OCI-LY3 (cell line): ENCODE results near the gene SRPK1.

Experiments
- EZH2phosphoT487 ChIP-seq: fragments of 200-600 bp; shearing (Covaris generic); IDR thresholded peaks from 2 replicates; pipeline ENCODE4 v1.6.1; 2018; ENCODE audit warnings: antibody characterized with exemption, mixed run types, low read depth
- TF ChIP-seq, protein P1 (sequence below): fragments of 200-600, 300-600 bp; sonication (generic); IDR thresholded peaks from 2 replicates; pipeline ENCODE4 v1.5.1; 2014; ENCODE audit warnings: antibody characterized with exemption, low read length, low read depth

DNA sequence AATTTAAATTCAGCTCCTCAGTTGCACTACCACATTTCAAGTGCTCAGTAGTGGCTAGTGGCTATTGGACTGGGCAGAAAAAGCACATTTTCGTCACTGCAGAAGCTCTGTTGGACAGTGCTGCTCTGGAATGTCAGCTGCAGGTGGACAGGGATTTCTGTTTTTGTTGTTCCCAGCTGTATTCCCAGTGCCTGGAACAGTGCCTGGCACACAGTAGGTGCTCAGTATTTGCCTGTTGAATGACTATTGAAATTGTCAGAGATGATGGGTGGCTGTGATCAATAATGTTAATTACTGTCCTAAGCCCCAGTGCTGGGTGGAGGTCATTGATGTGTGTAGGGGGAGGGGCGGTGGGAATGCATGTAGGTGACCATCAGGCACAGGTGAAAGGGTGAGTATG, 134.6 kb downstream of the SRPK1 start:
- TF ChIP-seq, protein P1, sequence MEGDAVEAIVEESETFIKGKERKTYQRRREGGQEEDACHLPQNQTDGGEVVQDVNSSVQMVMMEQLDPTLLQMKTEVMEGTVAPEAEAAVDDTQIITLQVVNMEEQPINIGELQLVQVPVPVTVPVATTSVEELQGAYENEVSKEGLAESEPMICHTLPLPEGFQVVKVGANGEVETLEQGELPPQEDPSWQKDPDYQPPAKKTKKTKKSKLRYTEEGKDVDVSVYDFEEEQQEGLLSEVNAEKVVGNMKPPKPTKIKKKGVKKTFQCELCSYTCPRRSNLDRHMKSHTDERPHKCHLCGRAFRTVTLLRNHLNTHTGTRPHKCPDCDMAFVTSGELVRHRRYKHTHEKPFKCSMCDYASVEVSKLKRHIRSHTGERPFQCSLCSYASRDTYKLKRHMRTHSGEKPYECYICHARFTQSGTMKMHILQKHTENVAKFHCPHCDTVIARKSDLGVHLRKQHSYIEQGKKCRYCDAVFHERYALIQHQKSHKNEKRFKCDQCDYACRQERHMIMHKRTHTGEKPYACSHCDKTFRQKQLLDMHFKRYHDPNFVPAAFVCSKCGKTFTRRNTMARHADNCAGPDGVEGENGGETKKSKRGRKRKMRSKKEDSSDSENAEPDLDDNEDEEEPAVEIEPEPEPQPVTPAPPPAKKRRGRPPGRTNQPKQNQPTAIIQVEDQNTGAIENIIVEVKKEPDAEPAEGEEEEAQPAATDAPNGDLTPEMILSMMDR = no peak
- no peak for TF ChIP-seq EZH2phosphoT487
